ENCODE data around the gene CREB3.

GRCh38 chr9:35687972-35688557 is 44.4 kb upstream of the CREB3 start:
- TF ChIP-seq POLR2A (IDR thresholded peaks at IDR 0.05; ENCODE audit: extremely low read depth, insufficient read length) (no peak), CTCF (IDR thresholded peaks at IDR 0.05; ENCODE audit: low read depth, low read length) (no peak), MYC (IDR thresholded peaks at IDR 0.05; ENCODE audit: low read depth, low read length) (no peak), MAX (IDR thresholded peaks at IDR 0.05; ENCODE audit: low read depth, low read length) (no peak)
